ENCODE measurements around the gene KRTAP8-1. TPM values are rescaled to one million over a fixed set of nuclear protein-coding genes. Genes with fewer than 3 reads are reported as not detected.

Gene KRTAP8-1, protein sequence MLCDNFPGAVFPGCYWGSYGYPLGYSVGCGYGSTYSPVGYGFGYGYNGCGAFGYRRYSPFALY
- total RNA-seq (2014; rRNA removed; shearing (Covaris generic)): not detected in 2 replicates
- polyA plus RNA-seq (2015; cell fraction: cytosol; rRNA removed): not detected in 2 replicates
- not detected in 2 replicates for polyA plus RNA-seq (2015; cell fraction: nucleus; rRNA removed)

DNA sequence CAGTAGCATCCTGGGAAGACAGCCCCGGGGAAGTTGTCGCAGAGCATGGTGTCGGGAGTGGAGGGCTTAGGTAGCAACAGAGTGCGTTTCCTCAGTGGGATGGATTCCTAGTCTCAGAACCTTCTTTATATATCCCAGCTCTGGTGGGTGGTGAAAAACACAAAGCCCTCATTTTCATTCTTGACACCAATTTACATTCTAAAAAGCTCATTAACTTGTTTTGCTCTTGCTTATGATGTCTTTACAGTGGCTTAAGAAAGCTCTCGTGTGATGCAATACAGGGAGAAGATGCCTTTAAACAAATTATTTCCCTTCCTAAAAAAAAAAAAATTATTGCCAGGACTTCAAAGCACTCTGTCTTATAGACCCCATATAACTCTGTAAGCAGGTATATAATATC, at the start of gene KRTAP8-1:
Gene KRTAP8-1, minus strand, starts transcription at position 101 of the 400 bp plus-strand sequence. Its CDS starts 54 bp downstream, at position 47.
- in situ Hi-C loops (cut with HindIII; ENCODE audit: low pct_unique_long_range_greater_than_20kb, low sequenced_read_pairs): no loop called here

DNA sequence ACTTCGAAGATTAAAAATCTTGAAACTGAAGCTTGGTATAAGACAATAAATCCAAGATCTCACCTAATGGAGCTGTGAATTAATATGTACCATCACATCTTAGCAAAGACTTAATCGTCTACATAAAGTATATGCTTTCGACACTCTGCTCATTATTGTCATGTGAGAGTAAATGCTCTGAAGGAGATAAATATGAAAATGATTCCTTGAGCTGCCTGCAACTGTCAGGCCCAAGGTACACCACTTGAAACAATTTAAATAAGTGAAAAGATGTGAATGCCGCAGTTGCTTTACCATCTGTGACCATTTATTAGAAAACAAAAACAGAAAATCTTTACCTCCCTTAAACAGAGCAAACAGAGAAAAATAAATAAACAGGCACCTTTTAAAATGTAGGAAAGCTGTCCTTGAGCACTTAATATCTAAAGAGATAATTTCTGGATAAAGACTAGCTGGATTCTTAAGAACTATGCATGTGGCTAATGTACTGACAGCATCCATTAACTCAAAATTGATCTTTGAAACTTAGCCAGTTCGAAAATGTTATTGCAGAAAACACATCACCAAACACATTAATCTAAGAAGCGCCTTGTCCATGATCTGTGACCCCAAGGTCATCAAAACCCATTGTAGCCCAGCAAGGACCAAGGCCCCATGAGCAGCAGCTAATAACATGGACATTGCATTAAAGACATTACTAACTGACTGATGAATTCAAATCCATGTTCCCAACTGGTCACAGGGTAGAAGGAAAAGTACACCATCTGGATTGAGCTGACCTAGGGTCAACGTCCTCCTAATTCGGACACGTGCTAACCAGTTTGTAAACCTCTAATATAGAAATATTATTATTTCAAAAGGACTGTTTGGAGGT, 34.8 kb upstream of the KRTAP8-1 start:
- DNase-seq (ENCODE audit: low read depth, low spot score): no peak
- in situ Hi-C loops (cut with HindIII; ENCODE audit: low pct_unique_long_range_greater_than_20kb, low sequenced_read_pairs): no loop called here

More for the DNA sequence above, at the start of gene KRTAP8-1:
- no peak for DNase-seq (ENCODE audit: low read depth, low spot score)

DNA sequence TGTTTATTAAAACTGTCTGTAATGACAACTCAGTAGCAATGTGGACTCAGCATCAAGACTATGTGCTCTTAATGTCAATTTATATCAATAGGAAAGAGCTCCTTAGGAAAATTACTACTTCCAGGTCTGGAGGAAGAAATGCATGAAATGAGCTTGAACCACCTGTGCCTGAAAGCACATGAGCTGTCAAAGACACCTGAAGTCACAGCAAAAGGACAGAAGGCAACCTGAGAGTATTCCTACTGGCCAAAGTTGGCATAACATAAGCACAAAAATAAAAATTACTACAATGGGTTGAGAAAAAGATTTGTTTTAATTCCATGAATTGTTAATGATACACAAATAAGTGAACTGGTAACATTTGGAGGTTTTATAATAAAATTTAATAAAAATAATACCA, 29.9 kb upstream of the KRTAP8-1 start:
- DNase-seq (ENCODE audit: low read depth, low spot score): no peak
- in situ Hi-C loops (cut with HindIII; ENCODE audit: low pct_unique_long_range_greater_than_20kb, low sequenced_read_pairs): no loop called here

DNA sequence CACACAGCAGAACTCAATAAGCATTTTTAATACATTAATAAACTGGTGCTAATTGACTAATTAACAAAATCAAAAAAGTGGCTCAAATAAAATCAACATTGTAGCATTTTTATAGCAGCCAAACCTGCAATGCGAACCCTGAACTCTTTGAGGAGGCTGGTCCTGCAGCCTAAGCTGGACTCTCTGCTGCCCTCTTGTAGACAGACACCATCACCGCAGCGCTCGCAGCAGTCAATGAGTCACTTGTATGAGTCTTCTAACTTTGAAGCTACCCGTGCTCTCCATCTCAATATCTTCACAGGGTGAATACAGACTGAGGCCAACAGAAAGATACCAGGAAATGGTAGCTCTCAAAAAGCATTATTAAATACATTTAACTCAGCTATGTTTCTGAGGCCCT, 26.2 kb upstream of the KRTAP8-1 start:
- peak; percentile 60 for DNase-seq (ENCODE audit: low read depth, low spot score)
- in situ Hi-C loops (cut with HindIII; ENCODE audit: low pct_unique_long_range_greater_than_20kb, low sequenced_read_pairs): no loop called here

DNA sequence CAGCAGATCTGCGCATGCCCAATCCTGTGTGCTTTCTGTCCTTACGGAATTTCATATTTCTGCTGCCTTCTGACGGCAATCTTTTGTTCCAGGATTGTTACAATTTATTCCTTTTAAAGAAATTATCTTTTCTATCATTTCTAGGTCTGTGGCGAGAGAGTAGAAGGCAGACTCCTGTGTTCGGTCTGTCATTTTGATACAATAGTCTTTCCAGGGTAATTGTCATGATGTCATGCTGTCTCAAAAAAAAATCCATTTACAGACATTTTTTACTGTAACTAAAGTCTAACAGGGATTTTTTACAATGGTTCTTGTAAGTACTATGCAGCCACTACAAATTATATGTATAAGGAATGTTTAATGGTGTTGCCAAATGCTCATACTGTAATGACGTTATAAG, 25.5 kb upstream of the KRTAP8-1 start:
- in situ Hi-C loops (cut with HindIII; ENCODE audit: low pct_unique_long_range_greater_than_20kb, low sequenced_read_pairs): no loop called here
- DNase-seq (ENCODE audit: low read depth, low spot score): no peak

DNA sequence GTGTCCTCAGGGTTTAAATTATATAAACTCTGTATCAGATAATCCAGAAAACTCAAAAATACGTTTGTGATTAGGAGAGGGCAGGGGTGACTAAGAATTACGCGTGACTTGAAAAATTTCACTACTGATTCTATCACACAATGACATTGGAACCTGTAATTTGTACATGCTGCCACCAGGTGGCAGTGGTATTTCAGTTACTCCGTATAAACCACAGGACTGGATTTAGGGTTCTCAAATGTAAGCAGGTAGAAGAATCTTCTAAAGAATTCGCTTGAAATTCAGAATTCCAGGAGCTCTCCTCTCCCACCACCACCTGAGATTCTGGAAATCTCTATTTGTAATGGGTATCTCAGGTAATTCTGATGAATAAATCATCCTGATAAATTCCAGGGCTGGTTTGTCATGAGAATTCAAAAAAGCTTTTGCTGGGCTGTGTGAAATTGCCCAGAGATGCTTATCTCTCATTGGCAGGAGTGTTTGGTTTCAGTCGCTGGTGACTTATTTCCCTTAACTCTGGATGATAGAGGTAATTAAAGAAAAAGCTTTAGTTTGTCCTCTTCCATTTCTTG, 18.2 kb upstream of the KRTAP8-1 start:
- in situ Hi-C loops (cut with HindIII; ENCODE audit: low pct_unique_long_range_greater_than_20kb, low sequenced_read_pairs): no loop called here
- peak; percentile 38 for DNase-seq (ENCODE audit: low read depth, low spot score)

DNA sequence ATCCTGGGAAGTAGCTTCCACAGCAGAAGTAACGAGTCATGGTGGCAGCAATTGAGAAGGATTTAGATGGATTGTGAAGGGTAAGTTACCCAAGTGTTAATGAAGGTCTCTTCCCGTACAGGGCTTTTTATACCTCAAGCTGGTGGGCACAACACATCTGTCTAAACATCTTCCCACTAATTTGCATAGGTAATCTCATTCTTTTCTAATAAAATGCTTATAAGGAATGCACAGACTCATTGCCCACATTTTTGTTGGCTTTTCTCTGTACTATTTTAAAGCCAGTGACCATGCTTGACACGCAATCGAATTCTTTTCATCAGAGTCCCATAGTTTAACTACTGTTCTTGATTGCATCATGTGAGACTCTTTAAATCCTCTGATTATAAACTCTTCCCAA, 16.6 kb upstream of the KRTAP8-1 start, which contains the start of gene KRTAP7-1:
Gene KRTAP7-1, minus strand, starts transcription at position 101 of the 400 bp plus-strand sequence. Its CDS starts 61 bp downstream, at position 40.
- no peak for DNase-seq (ENCODE audit: low read depth, low spot score)
- in situ Hi-C loops (cut with HindIII; ENCODE audit: low pct_unique_long_range_greater_than_20kb, low sequenced_read_pairs): no loop called here

DNA sequence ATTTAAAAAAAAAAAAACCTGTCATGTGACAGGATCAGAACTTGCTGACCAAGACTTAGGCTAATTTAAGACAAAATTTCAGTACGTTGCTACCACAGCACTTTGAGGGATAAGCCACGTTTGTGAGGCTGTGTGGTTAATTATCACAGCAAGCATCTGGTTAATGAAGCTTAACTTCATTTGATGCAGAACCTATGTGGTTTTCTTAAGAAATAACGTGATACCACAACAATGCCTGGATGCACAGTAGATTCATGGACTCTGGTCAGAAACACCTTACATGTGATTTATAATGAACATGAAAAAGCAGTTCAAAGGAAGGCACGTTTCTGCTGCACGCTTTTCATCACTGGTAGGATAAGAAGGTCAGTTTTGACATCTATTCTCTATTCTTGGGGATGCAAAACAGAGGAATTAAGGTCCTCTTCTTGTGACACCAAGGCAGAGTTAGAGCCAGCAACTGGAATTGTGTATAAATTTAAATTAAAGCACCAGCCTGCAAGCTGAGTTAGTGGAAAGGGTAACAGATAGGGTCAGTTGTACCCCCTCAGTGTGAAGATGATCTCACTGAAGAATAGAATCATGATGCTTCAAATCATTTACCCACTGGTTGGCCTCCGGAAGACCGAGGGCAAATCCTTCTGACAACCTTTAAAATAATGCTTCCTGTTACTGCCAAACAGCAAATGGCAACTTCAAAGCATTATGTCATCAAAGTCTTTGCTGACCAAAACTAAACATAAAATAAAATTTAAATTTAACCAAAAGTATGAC, 6.0 kb upstream of the KRTAP8-1 start:
- no peak for DNase-seq (ENCODE audit: low read depth, low spot score)
- in situ Hi-C loops (cut with HindIII; ENCODE audit: low pct_unique_long_range_greater_than_20kb, low sequenced_read_pairs): no loop called here

DNA sequence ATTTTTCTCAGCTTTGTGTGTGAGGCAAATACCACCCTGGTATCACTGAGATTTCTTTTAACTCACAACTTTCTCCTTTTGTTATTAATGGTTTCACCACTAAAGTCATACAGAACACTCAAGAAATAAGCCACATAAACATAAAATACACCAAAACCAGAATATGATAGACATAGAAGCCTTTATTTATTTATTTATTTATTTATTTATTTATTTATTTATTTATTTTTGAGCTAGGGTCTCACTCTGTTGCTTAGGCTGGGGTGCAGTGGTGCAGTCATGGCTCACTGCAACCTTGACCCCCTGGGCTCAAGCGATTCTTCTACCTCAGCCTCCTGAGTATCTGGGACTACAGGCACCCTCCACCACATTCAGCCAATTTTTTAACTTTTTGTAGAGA, 12.5 kb downstream of the KRTAP8-1 start:
- no peak for DNase-seq (ENCODE audit: low read depth, low spot score)
- in situ Hi-C loops (cut with HindIII; ENCODE audit: low pct_unique_long_range_greater_than_20kb, low sequenced_read_pairs): no loop called here

DNA sequence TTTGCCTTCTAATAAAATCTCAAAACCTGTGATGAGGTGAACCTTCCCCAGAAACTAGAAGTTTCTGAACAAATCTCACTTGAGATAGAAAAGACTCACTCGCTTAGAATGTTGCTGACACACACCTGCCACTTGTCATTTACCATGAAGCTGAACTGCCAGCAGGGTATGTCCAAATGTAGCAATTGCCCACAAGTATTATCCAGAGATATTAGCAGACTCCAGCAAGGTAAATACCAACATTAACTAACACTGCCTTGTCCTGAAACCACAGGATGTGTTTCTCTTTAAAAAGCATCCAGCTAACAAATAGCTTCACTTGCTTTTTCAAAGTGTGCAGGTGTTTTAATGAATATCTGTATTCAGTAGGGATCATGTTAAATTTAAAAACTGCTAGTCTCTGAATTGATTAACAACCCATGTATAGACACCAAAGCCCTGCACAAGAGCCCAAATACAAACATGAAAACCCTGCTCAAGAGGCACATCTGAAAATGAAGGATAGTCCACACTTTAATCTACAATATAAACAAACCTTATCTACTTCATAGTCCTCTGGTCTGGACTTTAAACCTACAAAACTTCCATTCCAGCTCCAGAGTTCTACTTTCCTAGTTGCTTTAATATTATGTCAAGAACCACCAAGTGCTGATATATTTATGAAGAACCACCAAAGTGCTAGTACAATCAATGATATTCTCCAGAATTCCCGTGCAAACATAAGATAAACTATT, 19.3 kb downstream of the KRTAP8-1 start:
- in situ Hi-C loops (cut with HindIII; ENCODE audit: low pct_unique_long_range_greater_than_20kb, low sequenced_read_pairs): no loop called here
- DNase-seq (ENCODE audit: low read depth, low spot score): no peak

DNA sequence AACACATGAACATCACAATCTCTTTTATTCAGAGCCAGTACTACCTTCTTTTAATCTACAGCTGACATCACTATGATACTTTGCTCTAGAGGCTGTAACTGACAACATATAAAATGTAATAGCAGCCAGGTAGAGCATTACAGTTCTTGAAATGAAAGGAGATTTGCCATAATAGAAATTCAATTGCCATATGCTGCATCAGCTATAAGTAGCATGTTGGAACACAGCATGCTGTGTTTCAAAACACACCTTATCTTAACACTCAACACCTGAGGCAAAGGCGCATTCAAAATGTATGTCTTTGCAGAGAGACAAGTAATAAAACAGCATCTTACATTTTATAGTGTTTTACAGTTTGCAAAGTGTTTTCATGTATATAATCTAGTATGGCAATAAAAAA, 33.8 kb downstream of the KRTAP8-1 start:
- in situ Hi-C loops (cut with HindIII; ENCODE audit: low pct_unique_long_range_greater_than_20kb, low sequenced_read_pairs): no loop called here
- DNase-seq (ENCODE audit: low read depth, low spot score): no peak

DNA sequence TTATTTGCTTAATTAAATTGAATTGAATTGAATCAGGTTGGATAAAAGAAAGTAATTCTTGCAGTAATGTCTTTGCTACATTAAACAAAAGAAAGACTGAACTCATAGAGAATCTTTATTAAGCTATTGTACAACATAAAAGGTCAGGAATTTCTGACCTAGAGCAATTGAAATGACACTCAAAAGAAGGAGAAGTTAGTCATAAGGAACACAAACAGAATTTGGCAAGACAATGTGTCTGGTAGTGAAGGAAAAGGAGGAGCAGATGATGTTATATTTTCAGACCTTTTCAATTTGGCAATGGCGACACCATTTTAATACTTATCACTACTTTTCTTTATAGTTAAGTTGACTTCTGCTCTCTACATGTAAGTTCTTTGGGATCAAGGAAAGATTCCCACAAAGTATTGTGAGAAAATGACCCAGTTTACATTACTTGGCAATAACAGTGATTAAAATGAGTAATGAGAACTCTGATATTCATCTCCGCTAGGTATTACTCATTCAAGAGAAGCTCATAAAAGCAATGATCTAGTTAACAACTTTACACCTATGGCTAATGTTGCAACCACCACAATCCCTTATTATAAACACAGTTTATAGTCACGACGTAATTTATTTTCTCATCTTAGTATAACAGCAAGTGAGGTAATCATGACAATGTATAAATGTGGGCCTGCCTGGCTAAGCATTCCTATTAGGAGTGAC, 43.2 kb downstream of the KRTAP8-1 start:
- no peak for DNase-seq (ENCODE audit: low read depth, low spot score)
- in situ Hi-C loops (cut with HindIII; ENCODE audit: low pct_unique_long_range_greater_than_20kb, low sequenced_read_pairs): no loop called here

Small RNAs within 50 kb of the gene (small RNA-seq; reads per million reads assigned to genes)
- gene AP000244.1: 0 reads per million in 2 experiments
- 0 reads per million in 2 experiments for gene KRTAP8-2P
- 0 reads per million in 2 experiments for gene KRTAP8-3P

Other genes with a start within 250 kb of the KRTAP8-1 start
- not detected in 2 replicates for gene KRTAP22-2, start 222.9 kb downstream of the KRTAP8-1 start, total RNA-seq (2014; rRNA removed; shearing (Covaris generic))
- gene KRTAP6-3, start 220.8 kb downstream of the KRTAP8-1 start, total RNA-seq (2014; rRNA removed; shearing (Covaris generic)): not detected in 2 replicates
- gene KRTAP6-2, start 214.4 kb downstream of the KRTAP8-1 start, total RNA-seq (2014; rRNA removed; shearing (Covaris generic)): not detected in 2 replicates
- not detected in 2 replicates for gene KRTAP22-1, start 212.2 kb downstream of the KRTAP8-1 start, total RNA-seq (2014; rRNA removed; shearing (Covaris generic))
- gene KRTAP6-1, start 199.3 kb downstream of the KRTAP8-1 start, total RNA-seq (2014; rRNA removed; shearing (Covaris generic)): not detected in 2 replicates
- not detected in 2 replicates for gene KRTAP20-1, start 196.8 kb downstream of the KRTAP8-1 start, total RNA-seq (2014; rRNA removed; shearing (Covaris generic))
- not detected in 2 replicates for gene KRTAP20-4, start 192.6 kb downstream of the KRTAP8-1 start, total RNA-seq (2014; rRNA removed; shearing (Covaris generic))
- gene KRTAP20-2, start 178.1 kb downstream of the KRTAP8-1 start, total RNA-seq (2014; rRNA removed; shearing (Covaris generic)): not detected in 2 replicates
- not detected in 2 replicates for gene KRTAP20-3, start 170.4 kb downstream of the KRTAP8-1 start, total RNA-seq (2014; rRNA removed; shearing (Covaris generic))
- gene KRTAP21-3, start 94.5 kb downstream of the KRTAP8-1 start, total RNA-seq (2014; rRNA removed; shearing (Covaris generic)): not detected in 2 replicates
- not detected in 2 replicates for gene KRTAP21-2, start 66.0 kb downstream of the KRTAP8-1 start, total RNA-seq (2014; rRNA removed; shearing (Covaris generic))
- gene KRTAP21-1, start 57.8 kb downstream of the KRTAP8-1 start, total RNA-seq (2014; rRNA removed; shearing (Covaris generic)): not detected in 2 replicates
- gene KRTAP7-1, start 16.5 kb upstream of the KRTAP8-1 start, total RNA-seq (2014; rRNA removed; shearing (Covaris generic)): not detected in 2 replicates
- gene KRTAP11-1, start 68.3 kb upstream of the KRTAP8-1 start, total RNA-seq (2014; rRNA removed; shearing (Covaris generic)): not detected in 2 replicates
- not detected in 2 replicates for gene KRTAP19-8, start 225.2 kb upstream of the KRTAP8-1 start, total RNA-seq (2014; rRNA removed; shearing (Covaris generic))